HK-2 (cell line): ENCODE data around the gene TNFRSF1B.

Source experiments
- DNase-seq: peaks from one replicate; pipeline ENCODE4 v3.0.0-alpha.2; 2018; ENCODE audit not compliant: unreplicated experiment

The TNFRSF1B gene

DNA sequence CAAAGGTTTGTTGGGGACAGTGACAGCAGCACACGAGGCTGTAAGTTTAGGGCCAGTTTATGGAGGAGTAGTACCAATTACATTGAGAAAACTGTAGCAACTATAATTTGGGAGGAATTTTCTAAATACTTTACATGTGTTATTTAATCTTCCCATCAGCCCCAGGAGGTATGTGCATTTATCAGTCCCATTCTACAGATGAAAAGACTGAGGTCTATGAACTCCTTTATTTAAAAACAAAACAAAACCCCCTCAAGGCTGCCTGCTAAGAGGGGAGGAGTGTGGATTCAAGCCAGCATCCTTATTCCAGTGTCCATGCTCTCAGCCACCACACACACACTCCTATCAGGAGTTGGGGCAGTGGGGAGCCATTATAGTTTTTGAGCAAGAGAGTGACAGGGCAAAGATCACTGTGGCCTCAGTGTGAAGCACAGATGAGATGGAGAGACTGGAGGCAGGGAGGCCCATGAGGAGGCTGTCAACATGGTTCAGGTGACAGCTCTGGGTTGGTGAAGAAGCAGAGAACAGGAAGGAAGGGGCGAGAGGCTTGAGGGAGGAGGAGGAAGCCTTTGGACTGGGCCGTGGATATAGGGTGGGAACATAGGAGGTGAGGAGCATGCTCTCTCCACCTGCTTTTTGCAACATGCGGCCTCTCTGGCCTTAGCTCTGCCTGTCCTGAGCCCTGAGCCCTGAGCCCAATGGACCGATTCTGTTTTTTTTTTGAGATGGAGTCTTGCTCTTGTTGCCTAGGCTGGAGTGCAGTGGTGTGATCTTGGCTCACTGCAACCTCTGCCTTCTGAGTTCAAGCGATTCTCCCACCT, 9.7 kb downstream of the TNFRSF1B start:
- DNase-seq: no peak

DNA sequence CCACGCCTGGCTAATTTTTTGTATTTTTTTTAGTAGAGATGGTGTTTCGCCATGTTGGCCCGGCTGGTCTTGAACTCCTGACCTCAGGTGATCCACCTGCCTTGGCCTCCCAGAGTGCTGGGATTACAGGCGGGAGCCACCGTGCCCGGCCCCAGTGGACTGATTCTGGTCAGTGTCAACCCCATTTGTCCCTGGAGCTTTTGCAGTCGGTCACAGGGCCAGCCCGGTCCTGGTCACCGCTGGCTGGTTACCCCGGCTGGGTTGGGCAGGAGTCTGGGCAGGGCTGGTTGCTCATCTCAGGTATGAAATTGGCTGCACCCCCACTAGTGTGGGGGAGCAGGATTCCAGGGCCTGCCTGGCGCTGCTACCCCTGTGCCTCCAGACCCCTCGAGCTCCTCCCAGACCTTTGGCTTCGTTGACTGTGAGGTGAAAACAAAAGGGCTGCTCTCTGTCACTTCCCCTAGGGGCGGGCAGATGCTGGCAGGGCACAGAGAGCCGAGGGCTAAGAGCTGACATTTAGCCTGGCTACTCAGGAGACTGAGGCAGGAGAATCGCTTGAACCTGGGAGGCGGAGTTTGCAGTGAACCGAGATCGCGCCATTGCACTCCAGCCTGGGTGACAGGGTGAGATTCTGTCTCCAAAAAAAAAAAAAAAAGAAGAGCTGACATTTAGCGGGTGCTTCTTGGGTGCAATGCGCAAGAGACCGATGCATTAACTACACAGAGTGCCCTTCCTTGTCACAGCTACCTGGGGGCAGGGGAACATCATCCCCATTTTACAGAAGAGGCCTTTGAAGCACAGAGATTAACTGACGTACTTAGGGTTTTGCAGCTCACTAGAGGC, 10.6 kb downstream of the TNFRSF1B start:
- DNase-seq: no peak

DNA sequence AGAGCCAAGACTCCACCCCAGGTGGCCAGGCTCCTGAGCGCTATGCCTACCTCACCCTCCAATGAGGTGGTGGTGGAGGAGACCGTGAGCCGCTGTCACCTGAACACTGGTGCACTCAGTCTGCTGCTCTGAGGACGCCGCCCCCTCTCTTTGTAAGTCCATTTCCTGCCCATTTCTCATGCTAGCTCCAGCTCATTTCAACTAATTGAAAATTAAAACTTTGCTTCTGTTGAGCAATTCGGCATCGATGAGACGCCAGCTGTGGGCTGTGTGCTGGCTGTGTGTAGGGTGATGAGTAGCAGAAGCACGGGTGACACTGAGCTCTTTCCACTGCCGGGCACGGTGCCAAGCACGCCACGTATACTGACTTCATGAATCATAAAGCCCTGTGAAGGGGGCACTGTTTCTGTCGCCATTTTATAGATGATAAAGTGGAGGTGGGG, 11.2 kb downstream of the TNFRSF1B start:
- DNase-seq: peak; percentile 71

GRCh38 chr1:12178511-12178910, 11.7 kb downstream of the TNFRSF1B start:
- no peak for DNase-seq

DNA sequence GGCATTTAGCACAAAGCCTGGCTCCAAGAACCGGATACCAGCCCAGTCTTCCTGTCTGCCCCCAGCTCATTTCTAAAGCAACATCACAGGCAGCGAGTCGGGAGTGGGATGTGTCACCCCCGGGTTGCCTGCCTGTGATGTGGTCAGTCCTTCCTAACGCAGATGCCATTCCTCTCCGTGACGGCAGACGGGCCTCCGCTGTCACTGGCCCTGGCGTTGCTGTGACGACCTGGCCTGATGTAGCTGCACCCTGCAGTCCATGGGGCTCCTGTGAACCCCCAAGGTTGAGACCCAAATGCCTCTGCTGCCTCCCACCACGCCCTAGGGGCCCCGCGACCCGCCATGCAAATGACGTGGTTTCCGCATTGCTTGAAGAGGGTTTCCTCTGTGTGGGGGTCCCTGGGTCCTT, 12.3 kb downstream of the TNFRSF1B start:
- peak; percentile 71 for DNase-seq

- no peak for DNase-seq
Observed at GRCh38 chr1:12179676-12180075, 12.9 kb downstream of the TNFRSF1B start.

DNA sequence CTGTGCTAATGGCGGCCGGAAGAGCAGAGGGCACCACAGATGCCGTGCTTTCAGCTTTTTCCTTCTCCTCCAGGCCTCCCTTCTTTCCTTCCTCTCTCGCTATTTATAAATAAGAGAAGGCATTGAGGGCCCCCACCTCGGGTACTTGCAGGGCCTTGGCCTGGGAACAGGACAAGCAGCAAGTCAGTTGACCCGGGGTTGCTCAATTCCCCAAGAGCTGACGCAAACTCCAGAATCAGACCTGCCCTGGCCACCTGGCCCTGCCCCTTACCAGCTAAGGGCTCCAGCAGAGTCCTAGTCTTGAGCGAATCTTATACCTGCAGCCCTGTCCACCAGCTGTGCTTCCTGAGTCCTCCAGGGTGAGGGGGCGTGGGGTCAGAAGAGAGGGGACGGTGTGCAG, 13.5 kb downstream of the TNFRSF1B start:
- no peak for DNase-seq

DNA sequence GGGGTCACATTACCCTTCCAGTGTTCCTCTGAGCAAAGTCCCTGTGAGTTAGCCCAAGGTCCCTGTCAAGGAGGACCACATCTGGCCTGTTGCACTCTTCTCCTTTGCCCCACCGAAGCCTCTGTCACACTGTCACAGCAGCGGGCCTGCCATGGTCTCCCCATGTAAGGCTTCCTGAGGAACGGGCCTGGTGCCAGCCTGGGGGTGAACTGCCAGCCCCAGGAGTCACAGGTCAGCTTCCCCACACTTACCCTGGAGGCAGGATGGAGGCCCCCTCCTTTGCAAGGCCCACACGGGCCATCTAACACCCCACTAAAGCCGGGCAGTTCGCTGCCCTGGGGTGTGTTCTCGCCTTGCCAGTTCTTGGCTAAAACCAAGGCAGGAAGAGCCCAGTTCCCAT, 14.1 kb downstream of the TNFRSF1B start:
- no peak for DNase-seq

- no peak for DNase-seq
Observed at GRCh38 chr1:12181568-12181967, 14.8 kb downstream of the TNFRSF1B start.

DNA sequence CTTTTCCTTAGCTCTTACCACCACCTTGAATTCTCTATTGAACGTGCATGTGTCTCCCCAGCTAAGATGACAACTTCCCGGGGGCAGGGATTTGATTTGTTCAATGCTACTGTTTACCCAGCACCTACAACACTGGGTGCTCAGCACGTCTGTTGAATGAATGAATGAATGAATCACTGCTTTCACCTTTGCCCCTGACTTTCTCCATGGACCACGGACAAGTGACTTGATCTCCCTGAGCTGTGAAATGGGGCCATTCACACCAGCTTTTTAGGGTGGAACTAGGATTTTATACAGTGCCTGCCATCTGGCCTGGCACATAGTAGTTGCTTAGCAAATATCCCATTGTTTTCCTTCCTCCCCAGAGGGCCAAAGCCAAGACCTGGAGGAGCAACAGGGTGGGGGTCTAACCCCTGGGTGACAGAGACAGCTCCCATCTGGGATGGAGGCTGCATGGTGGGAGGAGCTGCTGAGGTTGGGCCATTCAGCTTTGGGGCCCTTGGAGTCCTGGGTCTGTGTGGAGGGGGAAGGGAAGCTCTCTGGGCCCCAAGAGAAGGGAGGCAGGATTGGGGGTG, 15.7 kb downstream of the TNFRSF1B start:
- no peak for DNase-seq

DNA sequence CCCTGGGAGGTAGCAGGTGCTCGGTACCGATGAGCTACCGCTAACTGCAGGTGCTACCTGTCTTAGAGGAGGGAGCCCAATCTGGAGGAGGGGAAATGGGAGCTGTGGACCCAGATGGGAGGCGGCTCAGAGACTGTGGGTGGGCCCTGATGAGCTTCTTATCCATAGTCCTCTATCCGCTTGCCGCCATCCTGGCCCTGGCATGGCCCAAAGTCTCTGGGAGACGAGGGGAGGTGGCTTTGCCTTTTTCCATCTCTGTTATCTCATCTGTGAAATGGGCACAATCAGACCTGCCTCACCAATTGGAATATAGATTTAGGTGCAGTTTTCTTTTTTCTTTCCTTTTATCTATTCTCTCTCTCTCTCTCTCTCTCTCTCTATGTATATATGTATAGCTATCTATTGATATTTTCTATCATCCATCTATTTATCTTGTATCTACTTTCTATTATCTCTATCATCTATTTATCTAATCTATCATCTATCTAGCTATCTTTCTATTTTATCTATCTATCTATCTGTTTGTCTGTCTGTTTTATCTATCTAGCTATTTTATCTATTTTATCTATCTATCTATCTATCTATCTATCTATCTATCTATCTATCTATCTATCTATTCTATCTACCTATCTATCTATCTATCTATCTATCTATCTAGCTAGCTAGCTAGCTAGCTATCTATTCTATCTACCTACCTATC, 16.5 kb downstream of the TNFRSF1B start:
- no peak for DNase-seq

GRCh38 chr1:12184008-12184681, 17.4 kb downstream of the TNFRSF1B start:
- DNase-seq: peak; percentile 17

GRCh38 chr1:12185036-12185917, 18.5 kb downstream of the TNFRSF1B start:
- DNase-seq: no peak

DNA sequence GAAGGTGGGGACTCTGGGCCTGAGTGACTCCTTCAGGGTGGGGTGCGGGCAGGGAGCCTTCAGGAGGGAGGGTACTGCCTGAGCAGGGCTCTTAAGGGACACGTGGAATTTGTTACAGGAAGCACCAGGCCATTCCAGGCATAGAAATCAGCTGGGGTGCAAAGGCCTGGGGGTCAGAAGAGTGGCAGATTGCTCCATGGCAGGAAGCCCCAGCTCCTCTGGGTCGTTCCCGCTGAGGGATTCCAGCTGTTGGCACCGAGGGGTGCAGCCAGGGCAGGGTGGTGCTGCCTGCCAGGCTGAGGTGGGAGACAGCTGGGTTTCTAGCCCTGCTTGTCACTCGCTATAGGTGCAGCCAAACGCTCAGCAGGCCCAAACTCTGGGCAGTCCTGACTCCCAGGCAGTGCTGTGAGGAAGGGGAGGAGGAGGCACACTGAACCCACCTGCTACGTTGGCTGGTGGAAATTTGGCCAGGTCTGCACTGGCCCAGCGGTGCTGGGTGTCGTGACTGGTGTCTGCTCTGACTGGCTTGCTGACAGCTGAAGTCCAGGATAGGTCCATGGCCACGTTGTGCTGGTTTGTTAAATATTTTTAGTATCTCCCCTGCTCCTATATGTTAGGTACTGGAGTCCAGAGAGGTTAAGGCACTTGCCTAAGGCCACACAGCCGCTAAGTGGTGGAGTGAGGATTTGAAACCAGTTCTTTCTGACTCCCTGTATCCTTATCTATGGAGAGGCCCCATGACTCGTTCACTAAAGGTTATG, 19.3 kb downstream of the TNFRSF1B start:
- no peak for DNase-seq

DNA sequence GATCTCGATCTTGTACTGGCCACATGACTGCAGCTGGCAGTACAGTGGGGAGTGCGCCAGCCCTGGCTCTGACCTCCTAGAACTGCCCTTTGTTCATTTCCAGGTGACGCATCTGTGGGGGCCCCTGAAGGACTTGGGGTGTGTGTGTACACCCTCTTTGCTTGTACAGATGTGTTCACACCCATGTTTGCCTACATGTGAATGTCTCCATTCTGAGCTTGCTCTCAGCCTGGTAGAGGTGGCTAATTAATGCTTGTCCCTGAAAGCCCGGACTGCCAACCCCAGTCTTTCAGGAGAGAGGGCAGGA, 19.8 kb downstream of the TNFRSF1B start:
- no peak for DNase-seq

- DNase-seq: no peak
Observed at GRCh38 chr1:12188115-12188514, 21.3 kb downstream of the TNFRSF1B start.

- no peak for DNase-seq
Observed at GRCh38 chr1:12188657-12189327, 22.0 kb downstream of the TNFRSF1B start.

GRCh38 chr1:12189328-12189682, 22.5 kb downstream of the TNFRSF1B start:
- no peak for DNase-seq
